Transverse colon (tissue), 4 donors: ENCODE measurements around the gene PSTPIP2. TPM values are rescaled to one million over a fixed set of nuclear protein-coding genes. Genes with fewer than 3 reads are reported as not detected.

Experiments used
- DNase-seq: peaks from one replicate; pipeline ENCODE4 v3.0.0-alpha.2; 2019
- H3K27ac ChIP-seq, 4 donors: fragments of 200-600 bp; sonication (generic); 2 replicates each; pipeline ENCODE4 v1.5.1; 2016 to 2018; ENCODE audit warnings: inconsistent platforms in 4 of 4
- H3K27me3 ChIP-seq: fragments of 200-600 bp; sonication (generic); 2 replicates; pipeline ENCODE4 v1.5.1; 2017; ENCODE audit warnings: inconsistent platforms
- H3K36me3 ChIP-seq, 4 donors: fragments of 200-600 bp; sonication (generic); 2 replicates each; pipeline ENCODE4 v1.5.1; 2017 to 2019; ENCODE audit warnings: inconsistent platforms in 4 of 4
- H3K4me1 ChIP-seq, 4 donors: fragments of 200-600 bp; sonication (generic); 2 replicates each; pipeline ENCODE4 v1.5.1; 2017 to 2020; ENCODE audit warnings: inconsistent platforms in 4 of 4
- H3K4me3 ChIP-seq, 4 donors: fragments of 200-600 bp; sonication (generic); 1 replicate in 1 of 4; 2 replicates in 3 of 4; pipeline versions ENCODE4 v1.5.1 to v1.6.1; 2017 to 2019; ENCODE audit warnings: inconsistent platforms in 4 of 4
- H3K9me3 ChIP-seq, 2 donors: fragments of 200-600 bp; sonication (generic); 2 replicates each; pipeline ENCODE4 v1.5.1; 2017 to 2019; ENCODE audit warnings: inconsistent platforms in 2 of 2
- EP300 ChIP-seq: sonication (generic); formaldehyde crosslinking; IDR thresholded peaks from one replicate; pipeline ENCODE4 v1.6.1; 2017; ENCODE audit warnings: antibody characterized with exemption, low read depth
- POLR2A ChIP-seq: fragments of 450-650 bp; IDR thresholded peaks from one replicate; pipeline ENCODE4 v1.6.1; 2016; ENCODE audit warnings: antibody characterized with exemption, mild to moderate bottlenecking, moderate library complexity
- POLR2AphosphoS5 ChIP-seq, 3 donors: sonication (generic); formaldehyde crosslinking; IDR thresholded peaks; one replicate each; pipeline ENCODE4 v1.6.1; 2016; ENCODE audit warnings: antibody characterized with exemption in 3 of 3
- WGBS, 2 donors: methylation state at CpG; one replicate each; pipeline ENCODE4 v1.1.5; 2018; ENCODE audit warnings: low coverage in 1 of 2; 5-methylcytosine and 5-hydroxymethylcytosine counted together
- in situ Hi-C, 4 donors: fragments of 200-750 bp; cut with MboI; loops; one replicate each; pipeline versions ENCODE4 v1.15.0 to v1.15.1; 2017; ENCODE audit warnings: low sequenced_read_pairs in 3 of 4, low pct_ligation_motif_present in 1 of 4, low pct_unique_long_range_greater_than_20kb in 1 of 4
- intact Hi-C: fragments of 100-400 bp; cut with DNase I; formaldehyde crosslinking; loops from one replicate; pipeline ENCODE4 v1.15.1; 2023; ENCODE audit warnings: low total_unique reads
- total RNA-seq, 4 donors: library from RNA; depleted of rRNA; stranded (reverse); fragments of >200 nt; gene quantifications; one replicate each; pipeline ENCODE4 v1.1.0, GENCODE V29; 2016
- TF ChIP-seq, protein P1 (sequence below), 5 experiments: fragments of 200-600 bp in 3 of 5; fragments of 450-650 bp in 2 of 5; sonication (generic) in 3 of 5; IDR thresholded peaks; 1 replicate in 2 of 5; 2 replicates in 3 of 5; pipeline ENCODE4 v1.5.1; 2016 to 2017; ENCODE audit warnings: antibody characterized with exemption in 5 of 5, inconsistent platforms in 3 of 5, mild to moderate bottlenecking in 2 of 5, moderate library complexity in 1 of 5

Gene PSTPIP2, protein sequence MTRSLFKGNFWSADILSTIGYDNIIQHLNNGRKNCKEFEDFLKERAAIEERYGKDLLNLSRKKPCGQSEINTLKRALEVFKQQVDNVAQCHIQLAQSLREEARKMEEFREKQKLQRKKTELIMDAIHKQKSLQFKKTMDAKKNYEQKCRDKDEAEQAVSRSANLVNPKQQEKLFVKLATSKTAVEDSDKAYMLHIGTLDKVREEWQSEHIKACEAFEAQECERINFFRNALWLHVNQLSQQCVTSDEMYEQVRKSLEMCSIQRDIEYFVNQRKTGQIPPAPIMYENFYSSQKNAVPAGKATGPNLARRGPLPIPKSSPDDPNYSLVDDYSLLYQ
- 10 to 100 TPM in 2 of 4 donors, 1 to 10 TPM in 2; 2.6 to 21.9 (median 8.7) TPM for total RNA-seq

DNA sequence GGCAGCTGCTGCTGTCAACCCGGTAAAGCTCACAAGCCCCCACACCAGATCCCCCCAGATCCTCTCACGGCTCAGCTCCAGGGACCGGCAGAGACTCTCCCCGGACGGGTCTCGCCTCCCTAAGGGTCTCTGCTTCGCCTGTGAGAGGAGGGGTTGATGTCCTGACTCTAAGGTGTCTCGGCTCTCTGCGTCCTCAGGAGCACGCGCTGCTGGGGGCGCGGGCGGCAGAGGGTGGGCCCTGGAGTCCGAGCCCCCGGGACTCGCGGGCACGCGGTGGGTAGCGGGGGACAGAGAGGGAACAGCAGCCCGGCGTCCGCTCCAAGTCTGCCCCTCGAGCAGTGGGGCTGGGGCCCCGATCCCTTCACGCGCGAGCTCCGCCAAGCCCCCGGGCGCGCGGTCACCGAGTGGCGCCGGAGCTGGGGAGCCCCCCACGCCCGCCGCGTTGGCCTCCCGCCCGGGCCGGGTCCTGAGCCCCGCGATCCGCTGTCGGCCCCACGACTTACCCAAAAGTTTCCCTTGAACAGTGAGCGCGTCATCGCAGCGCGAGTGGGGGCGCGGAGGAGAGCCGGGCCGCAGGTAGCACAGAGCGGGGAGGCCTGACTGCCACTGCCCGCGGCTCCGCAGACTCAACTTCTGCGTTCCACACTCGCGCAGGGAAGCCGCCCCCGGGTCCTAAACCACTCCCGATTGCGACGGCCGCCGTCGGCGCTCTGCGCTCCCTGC lies at the start of gene PSTPIP2:
PSTPIP2 (minus strand) TSS at position 608 of the 723 bp plus-strand sequence; CDS start at position 536, 72 bp downstream.
- TF ChIP-seq, protein P1, sequence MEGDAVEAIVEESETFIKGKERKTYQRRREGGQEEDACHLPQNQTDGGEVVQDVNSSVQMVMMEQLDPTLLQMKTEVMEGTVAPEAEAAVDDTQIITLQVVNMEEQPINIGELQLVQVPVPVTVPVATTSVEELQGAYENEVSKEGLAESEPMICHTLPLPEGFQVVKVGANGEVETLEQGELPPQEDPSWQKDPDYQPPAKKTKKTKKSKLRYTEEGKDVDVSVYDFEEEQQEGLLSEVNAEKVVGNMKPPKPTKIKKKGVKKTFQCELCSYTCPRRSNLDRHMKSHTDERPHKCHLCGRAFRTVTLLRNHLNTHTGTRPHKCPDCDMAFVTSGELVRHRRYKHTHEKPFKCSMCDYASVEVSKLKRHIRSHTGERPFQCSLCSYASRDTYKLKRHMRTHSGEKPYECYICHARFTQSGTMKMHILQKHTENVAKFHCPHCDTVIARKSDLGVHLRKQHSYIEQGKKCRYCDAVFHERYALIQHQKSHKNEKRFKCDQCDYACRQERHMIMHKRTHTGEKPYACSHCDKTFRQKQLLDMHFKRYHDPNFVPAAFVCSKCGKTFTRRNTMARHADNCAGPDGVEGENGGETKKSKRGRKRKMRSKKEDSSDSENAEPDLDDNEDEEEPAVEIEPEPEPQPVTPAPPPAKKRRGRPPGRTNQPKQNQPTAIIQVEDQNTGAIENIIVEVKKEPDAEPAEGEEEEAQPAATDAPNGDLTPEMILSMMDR (IDR thresholded peaks at IDR 0.05): no peak
- TF ChIP-seq POLR2AphosphoS5 (IDR thresholded peaks at IDR 0.05) (peak in 2 of 3 donors; percentile 22 to 39), EP300 (no peak), POLR2A (peak; percentile 24)
- Histone ChIP-seq H3K4me3 (peak within 1 kb of the TSS; percentile 51 to 75 (median 59)), H3K27ac (peak within 1 kb of the TSS in 3 of 4 donors; percentile 23 to 58 (median 48)), H3K27me3 (no peaks in the 10 kb centered on the region), H3K36me3 (no peaks in the 10 kb centered on the region), H3K9me3 (no peaks in the 10 kb centered on the region), H3K4me1 (peaks cover 7 to 23% (median 17%) of the 10 kb centered on the region in 4 donors)
- in situ Hi-C loops (loop anchor here in 2 of 4 donors (10.0 kb wide), 2 partner anchors 107 to 127 kb away; partner anchors contain the start of gene EPG5 (in 1 of the 2)), intact Hi-C loops (no loop called here)
- 2% methylated on average over 34 of the region's 75 CpGs; no CpG with 5 or more reads in 1 of the 2 donors for WGBS, 2 donors
- DNase-seq: peak; percentile 71

DNA sequence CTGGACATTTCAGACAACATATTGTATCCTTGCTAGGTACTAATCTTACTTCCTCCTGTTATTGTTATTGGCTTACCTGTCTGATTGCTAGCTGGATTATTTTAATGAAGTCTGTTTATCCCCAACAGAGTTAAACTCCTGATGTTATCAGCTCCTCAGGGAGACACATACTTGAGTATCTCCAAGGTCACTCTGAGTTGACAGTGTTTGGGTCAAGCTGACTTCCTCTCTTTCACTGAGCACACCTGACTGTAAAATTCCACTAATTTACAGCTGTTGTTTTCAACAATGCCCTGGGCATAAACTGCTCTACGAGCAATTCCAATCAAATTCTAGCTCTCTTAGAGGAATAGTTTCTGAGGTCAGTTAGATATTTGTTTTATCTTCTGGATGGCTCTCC lies 41.7 kb upstream of the PSTPIP2 start:
- no peak for TF ChIP-seq POLR2AphosphoS5 (IDR thresholded peaks at IDR 0.05)
- TF ChIP-seq, protein P1 (IDR thresholded peaks at IDR 0.05): no peak
- no peak for TF ChIP-seq EP300
- no peak for TF ChIP-seq POLR2A
- intact Hi-C loops: no loop called here

DNA sequence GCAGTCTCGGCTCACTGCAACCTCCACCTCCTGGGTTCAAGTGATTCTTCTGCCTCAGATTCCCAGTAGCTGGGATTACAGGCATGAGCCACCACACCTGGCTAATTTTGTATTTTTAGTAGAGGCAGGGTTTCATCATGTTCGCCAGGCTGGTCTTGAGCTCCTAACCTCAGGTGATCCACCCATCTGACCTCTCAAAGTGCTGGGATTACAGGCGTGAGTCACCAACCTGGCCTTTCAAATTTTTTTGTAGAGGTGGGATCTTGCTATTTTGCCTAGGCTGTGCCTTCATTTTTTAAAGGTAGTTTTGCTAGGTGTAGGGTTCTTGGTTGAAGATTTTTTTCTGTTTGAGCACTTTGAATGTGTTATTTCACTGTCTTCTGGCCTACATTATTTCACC lies 38.3 kb upstream of the PSTPIP2 start:
- intact Hi-C loops: no loop called here
- WGBS, 2 donors: 97% methylated on average over 3 of the region's 3 CpGs; no CpG with 5 or more reads in 1 of the 2 donors
- peaks cover 0 to 8% (median 4%) of the 10 kb centered on the region in 4 donors for H3K36me3 ChIP-seq

More for the DNA sequence above, 41.7 kb upstream of the PSTPIP2 start:
- peaks cover 0 to 7% (median 3%) of the 10 kb centered on the region in 4 donors for H3K4me1 ChIP-seq
- H3K27ac ChIP-seq: no peak overlapping the region
- in situ Hi-C loops: no loop called here
- H3K27me3 ChIP-seq: no peaks in the 10 kb centered on the region
- H3K9me3 ChIP-seq: no peaks in the 10 kb centered on the region
- WGBS, 2 donors: 86 to 91% methylated on average over 1 of the region's 1 CpG
- H3K36me3 ChIP-seq: peaks cover 0 to 13% (median 4%) of the 10 kb centered on the region in 4 donors
- no peak overlapping the region for H3K4me3 ChIP-seq
- no peak for DNase-seq

More for the DNA sequence above, 38.3 kb upstream of the PSTPIP2 start:
- H3K4me1 ChIP-seq: peaks cover 2 to 11% (median 5%) of the 10 kb centered on the region in 4 donors
- in situ Hi-C loops: no loop called here
- H3K9me3 ChIP-seq: no peaks in the 10 kb centered on the region
- H3K27ac ChIP-seq: no peak overlapping the region
- TF ChIP-seq EP300 (no peak), POLR2A (no peak), POLR2AphosphoS5 (IDR thresholded peaks at IDR 0.05) (no peak)
- TF ChIP-seq, protein P1 (IDR thresholded peaks at IDR 0.05): no peak
- no peaks in the 10 kb centered on the region for H3K27me3 ChIP-seq
- no peak for DNase-seq
- H3K4me3 ChIP-seq: no peak overlapping the region
